Measurements from ENCODE around the gene FAM90A26.
"Not testable (repeated sequence)": the region's sequence is repeated elsewhere in the genome, so short reads cannot be mapped to it uniquely, and the experiment has no call there.

The FAM90A26 gene

GRCh38 chr4:9158392-9158791, 11.8 kb upstream of the FAM90A26 start:
- not testable (repeated sequence) for DNase-seq (ENCODE audit: extremely low read depth in 1 of 2, low read depth in 1 of 2)

GRCh38 chr4:9160046-9160445, 10.2 kb upstream of the FAM90A26 start:
- DNase-seq (ENCODE audit: extremely low read depth in 1 of 2, low read depth in 1 of 2), result not testable (repeated sequence)

- DNase-seq (ENCODE audit: extremely low read depth in 1 of 2, low read depth in 1 of 2), result not testable (repeated sequence)
Measured at GRCh38 chr4:9165990-9166389, 4.2 kb upstream of the FAM90A26 start.

- not testable (repeated sequence) for DNase-seq (ENCODE audit: extremely low read depth in 1 of 2, low read depth in 1 of 2)
Measured at GRCh38 chr4:9210357-9210756, 40.1 kb downstream of the FAM90A26 start, which contains the start of gene USP17L10. USP17L10 (plus strand) TSS chr4:9210657; CDS start chr4:9210657, 0 bp downstream.

- not testable (repeated sequence) for DNase-seq (ENCODE audit: extremely low read depth in 1 of 2, low read depth in 1 of 2)
Measured at GRCh38 chr4:9214701-9215100, 44.5 kb downstream of the FAM90A26 start.

GRCh38 chr4:9215105-9215504, 44.9 kb downstream of the FAM90A26 start, which contains the start of gene USP17L11:
USP17L11 (plus strand) TSS chr4:9215405; CDS start chr4:9215405, 0 bp downstream.
- DNase-seq (ENCODE audit: extremely low read depth in 1 of 2, low read depth in 1 of 2), result not testable (repeated sequence)

GRCh38 chr4:9219852-9220251, 49.6 kb downstream of the FAM90A26 start, which contains the start of gene USP17L12:
USP17L12 (plus strand) TSS chr4:9220152; CDS start chr4:9220152, 0 bp downstream.
- DNase-seq (ENCODE audit: extremely low read depth in 1 of 2, low read depth in 1 of 2), result not testable (repeated sequence)

- DNase-seq (ENCODE audit: extremely low read depth in 1 of 2, low read depth in 1 of 2), result not testable (repeated sequence)
Measured at GRCh38 chr4:9224596-9224995, 54.4 kb downstream of the FAM90A26 start, which contains the start of gene USP17L13. USP17L13 (plus strand) TSS chr4:9224896; CDS start chr4:9224896, 0 bp downstream.
